Activated T-cell treated with anti-CD3 and anti-CD28 coated beads for 48 hours (primary cell): ENCODE results near the gene KIAA1614.
"Not testable (repeated sequence)": the region's sequence is repeated elsewhere in the genome, so short reads cannot be mapped to it uniquely, and the experiment has no call there.

ENCODE experiments used
- DNase-seq: peaks from one replicate; pipeline ENCODE4 v3.0.0-alpha.2; 2020; ENCODE audit warnings: low read depth

KIAA1614 gene

GRCh38 chr1:180941518-180942275 is 29.0 kb downstream of the KIAA1614 start:
- DNase-seq: no peak

GRCh38 chr1:180945151-180945550 is 32.5 kb downstream of the KIAA1614 start:
- DNase-seq: no peak

DNA sequence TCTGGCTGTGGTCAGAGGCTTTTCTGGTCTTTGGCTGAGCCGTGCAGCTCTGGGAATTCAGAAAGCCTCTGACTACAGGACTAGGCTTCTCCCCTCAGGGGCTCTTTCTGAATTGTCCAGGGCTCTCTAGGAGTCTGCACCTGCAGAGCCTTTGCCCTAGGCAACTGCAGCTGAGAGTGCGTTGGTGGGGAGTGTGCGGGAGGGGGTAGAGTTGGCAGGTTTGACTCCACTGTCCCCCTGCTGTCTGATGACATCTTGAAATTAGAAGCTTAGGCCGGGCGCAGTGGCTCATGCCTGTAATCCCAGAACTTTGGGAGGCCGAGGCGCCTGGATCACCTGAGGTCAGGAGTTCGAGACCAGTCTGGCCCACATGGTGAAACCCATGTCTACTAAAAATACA is 32.9 kb downstream of the KIAA1614 start:
- DNase-seq: no peak

DNA sequence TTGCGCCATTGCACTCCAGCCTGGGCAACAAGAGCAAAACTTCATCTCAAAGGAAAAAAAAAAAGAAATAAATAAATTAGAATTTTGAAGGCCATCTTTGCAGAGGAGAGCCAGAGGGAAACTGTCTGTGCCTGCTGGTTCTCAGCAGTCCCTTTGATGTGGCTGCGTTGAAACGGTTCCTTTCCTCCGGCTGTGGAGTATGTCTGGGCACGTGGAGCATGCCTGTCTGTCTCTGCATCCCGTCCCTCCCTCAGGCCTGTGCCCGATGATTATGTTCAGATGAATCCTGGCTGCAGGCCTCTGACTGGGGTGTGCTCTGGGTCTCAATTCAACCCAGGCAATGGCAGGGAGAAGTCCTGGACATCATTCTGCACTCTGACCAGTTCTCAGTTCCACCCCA is 33.4 kb downstream of the KIAA1614 start:
- no peak for DNase-seq

DNA sequence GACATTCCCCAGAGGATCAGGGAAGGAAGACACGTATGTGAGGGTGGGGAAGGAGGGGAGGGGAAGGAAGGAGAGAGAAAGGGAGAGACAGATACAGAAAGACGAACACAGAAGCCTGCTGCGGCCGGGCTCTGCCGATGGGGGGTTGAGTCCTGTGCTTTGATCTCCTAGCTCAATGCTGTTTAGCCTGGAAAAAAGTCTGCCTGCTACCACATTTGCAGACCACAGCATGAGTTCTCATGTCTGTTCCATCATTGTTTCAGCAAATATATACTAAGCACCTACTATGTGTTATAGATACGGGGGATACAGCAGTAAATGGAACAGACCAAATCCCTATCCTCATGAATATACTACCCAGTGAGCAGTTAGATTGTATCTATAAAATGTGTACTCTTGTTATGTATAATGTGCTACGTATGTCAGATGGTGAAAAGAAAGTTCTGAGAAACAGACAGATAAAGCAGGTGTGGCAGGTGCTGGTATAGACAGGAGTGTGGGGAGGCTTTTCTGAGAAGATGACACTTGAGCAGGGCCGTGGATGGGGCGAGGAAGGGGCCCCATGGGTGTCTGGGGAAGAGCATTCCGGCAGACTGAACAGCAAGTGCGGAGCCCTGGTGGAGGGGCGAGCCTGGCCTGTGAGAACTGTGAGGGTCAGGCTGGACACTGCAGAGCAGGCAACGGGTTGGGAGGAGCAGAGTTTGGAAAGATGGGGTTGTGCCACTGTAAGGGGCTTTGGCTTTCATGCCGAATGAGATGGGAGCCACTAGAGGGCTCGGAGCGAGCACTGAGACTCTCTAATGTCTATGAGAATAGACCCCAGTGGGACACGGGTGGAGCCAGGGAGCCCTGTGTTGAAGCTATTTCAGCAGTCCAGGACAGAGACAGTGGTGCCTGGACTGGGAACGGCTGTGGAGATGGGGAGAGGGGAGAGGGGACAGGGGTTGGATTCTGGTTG is 34.1 kb downstream of the KIAA1614 start:
- no peak for DNase-seq

GRCh38 chr1:180947499-180947885 is 34.8 kb downstream of the KIAA1614 start:
- DNase-seq: no peak

- no peak for DNase-seq
These were observed 35.4 kb downstream of the KIAA1614 start for GRCh38 chr1:180947901-180948640.

DNA sequence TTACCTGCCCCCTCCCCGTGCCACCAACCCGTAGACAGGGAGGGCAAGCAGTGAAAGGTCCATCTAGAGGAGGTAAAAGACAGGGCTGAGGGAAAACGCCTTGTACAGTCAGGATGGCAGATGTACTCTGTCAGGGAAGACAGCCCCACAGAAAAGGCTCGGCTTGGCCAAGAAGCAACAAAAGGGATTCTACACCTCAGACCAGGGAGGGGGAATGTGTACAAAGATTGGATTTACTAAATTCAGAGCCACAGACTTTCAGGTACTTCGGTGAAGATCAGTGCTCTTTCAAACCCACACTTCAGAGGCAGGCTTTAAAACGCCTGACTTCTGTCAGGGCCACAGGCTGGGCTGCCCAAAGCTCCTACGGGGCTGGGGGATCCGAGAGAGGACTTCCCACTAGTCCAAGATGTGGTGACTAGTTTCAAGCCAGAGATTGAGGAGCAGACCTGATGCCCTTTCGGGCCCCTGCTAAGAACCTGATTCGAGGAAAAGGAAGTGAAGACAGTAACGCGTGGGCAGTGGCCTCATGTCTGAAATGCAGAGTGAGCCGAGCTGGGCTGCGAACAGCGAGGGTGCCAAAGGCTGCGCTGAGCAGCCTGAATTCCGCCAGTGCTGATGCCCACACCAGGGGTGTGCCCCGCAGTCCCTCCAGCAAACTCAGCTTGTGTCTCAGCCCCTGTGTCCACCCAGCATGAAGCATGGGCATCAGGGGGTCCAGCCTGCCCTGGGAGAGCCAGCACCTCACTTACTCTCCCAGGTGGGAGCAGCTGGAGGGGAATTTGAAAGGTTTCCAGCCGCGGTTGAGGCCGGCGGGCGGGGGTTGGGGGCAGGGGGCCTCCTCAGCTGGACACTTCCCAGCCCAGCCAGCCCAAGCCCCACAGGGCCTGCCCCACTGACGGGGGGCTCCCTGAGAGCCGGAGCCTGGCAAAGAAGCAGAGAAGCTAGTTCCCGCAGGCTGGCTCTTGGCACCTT is 36.2 kb downstream of the KIAA1614 start:
- DNase-seq: no peak

DNA sequence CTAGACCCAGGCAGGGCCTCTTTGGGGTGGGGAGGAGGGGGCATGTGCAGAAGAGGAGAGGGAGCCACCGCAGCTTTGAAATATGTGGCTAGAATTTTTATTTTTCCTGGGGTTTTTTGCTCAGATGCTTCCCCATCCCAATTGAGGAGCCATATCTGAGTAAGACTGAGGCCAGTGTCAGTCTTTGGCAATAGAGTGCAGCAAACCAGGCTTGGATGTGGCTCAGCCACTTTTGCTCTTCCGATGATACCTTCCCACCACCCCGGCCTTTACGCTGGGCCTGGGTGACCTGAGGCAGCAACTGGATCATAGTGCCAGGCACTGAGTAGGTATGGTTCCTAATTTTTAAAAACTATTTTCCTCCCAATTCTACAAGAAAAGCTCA is 36.9 kb downstream of the KIAA1614 start:
- no peak for DNase-seq

DNA sequence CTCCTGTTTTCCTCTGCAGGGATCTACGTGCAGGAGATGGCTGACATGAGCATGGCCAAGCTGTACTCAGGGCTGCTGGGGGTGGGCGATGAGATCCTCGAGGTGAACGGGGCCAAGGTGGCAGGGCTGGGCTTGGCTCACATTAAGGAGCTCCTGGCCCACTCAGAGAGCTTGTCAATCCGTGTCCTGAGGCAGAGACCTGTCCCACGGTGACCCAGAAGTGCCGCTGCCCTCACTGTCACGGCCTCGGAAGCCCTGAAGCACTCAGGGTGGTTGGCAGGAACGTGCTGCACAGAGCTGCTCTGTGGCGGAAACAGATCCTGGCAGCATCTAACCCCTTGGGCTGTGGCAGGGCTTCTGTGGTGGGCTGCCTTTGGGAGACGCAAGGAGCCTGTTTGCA is 37.6 kb downstream of the KIAA1614 start:
- DNase-seq: no peak

DNA sequence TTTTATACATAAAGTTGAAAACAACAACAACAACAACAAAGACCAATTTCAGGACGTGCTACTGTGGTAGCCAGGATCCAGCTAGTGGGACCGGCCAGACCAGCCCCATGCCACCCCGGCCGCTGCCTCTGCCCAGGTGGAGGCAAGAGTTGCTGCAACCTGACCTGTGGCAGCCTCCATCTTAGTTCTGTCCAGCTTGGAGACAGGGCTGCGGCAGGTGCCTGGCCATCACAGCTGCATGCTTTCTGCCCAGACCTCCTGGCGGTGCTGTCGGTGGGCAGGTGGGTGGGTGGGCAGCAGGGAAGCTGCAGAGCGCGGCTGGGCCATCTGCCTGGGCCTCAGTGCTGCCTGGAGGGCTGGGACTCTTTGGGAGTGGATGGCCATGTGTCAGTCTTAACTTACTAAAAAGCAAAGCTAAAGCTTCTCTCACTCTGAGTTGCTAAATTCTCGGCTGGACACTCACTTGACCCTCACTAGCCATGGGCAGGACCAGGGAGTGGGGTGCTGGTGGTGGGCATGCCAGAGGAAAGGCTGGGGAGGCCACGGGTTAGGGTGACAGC is 38.6 kb downstream of the KIAA1614 start:
- no peak for DNase-seq

GRCh38 chr1:180951836-180952656 is 39.3 kb downstream of the KIAA1614 start:
- no peak for DNase-seq

DNA sequence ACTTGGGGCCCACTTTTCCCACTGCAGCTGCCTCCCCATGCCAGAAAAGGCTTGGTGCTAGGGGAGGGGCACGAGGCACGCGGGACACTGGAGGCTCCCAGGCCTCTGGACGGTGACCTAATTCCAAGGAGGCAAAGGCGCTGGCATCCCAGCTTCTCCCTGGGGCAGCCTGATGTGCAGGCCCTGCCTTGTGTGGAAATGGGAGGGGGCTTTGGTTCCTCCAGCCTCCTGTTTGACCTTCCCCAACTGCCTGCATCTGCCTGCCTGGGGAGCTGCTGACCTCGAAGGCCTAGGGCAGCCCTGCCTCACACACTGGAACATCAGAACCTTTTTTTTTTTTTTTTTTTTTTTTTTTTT is 39.9 kb downstream of the KIAA1614 start:
- no peak for DNase-seq

DNA sequence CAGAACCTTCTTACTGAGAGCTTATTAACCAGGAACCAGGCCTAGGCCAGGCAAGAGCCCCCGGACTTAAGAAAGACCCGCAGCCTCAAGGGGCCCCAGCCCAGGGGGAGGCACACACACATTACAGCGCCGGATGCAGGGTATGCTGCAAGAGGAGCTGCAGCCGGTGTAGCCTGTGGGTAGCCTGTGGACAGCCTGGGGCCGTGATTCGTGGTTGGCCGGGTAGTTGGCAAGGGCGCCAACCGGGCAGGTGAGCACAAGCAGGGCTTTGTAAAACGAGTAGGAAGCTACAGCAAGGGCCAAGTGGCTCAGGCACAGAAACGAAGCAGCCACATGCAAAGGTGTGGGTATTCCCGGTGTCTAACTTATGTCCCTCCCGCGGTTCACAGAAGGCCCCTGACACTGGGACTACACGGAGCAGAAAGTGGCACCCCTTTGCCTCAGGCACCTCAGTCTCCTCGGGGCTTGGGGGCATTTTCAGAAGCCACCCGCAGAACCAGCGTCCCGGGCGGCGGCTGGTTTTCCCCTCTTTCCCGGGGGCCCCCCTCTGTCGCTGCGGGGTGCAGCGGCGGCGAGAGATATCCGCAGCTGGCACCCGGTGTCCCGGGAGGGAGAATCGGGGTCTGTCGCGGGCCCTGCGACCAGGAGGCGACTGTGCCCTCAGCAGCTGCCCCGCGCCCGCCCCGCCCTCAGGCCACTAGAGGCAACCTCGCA is 40.8 kb downstream of the KIAA1614 start:
- DNase-seq: no peak

- DNase-seq: peak; percentile 55
These were observed 41.5 kb downstream of the KIAA1614 start for GRCh38 chr1:180954005-180954800.

- no peak for DNase-seq
These were observed 42.1 kb downstream of the KIAA1614 start for GRCh38 chr1:180954801-180955165.

- DNase-seq: no peak
These were observed 43.4 kb downstream of the KIAA1614 start for GRCh38 chr1:180956028-180956640.

DNA sequence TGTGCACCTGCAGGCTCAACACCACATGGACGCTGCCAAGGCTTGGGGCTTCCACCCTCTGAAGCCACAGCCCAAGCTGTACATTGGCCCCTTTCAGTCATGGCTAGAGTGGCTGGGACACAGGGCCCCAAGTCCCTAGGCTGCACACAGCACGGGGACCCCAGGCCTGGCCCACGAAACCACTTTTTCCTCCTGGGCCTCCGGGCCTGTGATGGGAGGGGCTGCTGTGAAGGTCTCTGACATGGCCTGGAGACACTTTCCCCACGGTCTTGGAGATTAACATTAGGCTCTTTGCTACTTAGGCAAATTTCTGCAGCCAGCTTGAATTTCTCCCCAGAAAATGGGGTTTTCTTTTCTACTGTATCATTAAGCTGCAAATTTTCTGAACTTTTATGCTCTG is 46.9 kb downstream of the KIAA1614 start:
- not testable (repeated sequence) for DNase-seq
